ENCODE measurements around the gene ARHGAP18. TPM values are rescaled to one million over a fixed set of nuclear protein-coding genes. Genes with fewer than 3 reads are reported as not detected.

The ARHGAP18 gene
- total and polyA plus RNA-seq, 2 of the 13 experiments (the other 11 are each of a cell fraction or from before 2014, with no cell fraction given), result 58.2 to 115 TPM

DNA sequence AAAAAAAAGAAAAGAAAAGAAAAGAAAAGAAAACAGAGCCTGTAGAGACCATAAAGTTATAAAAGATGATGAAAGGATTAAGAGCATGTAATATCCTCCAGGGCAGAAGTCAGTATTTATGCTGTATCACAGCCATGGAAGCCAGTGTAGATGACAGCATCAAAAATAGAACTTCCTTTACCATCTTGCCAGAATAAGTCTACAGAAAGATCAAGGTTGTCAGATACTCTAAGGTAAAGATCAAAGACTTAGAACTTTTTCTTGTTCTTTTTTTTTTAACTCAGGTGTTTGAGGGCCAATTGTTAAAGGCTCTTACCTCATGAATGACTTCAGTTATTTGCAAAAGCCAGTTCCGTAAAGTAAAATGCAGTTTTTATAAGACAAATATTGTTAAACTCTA is 54.6 kb downstream of the ARHGAP18 start (continued):
- TF ChIP-seq, protein P1, sequence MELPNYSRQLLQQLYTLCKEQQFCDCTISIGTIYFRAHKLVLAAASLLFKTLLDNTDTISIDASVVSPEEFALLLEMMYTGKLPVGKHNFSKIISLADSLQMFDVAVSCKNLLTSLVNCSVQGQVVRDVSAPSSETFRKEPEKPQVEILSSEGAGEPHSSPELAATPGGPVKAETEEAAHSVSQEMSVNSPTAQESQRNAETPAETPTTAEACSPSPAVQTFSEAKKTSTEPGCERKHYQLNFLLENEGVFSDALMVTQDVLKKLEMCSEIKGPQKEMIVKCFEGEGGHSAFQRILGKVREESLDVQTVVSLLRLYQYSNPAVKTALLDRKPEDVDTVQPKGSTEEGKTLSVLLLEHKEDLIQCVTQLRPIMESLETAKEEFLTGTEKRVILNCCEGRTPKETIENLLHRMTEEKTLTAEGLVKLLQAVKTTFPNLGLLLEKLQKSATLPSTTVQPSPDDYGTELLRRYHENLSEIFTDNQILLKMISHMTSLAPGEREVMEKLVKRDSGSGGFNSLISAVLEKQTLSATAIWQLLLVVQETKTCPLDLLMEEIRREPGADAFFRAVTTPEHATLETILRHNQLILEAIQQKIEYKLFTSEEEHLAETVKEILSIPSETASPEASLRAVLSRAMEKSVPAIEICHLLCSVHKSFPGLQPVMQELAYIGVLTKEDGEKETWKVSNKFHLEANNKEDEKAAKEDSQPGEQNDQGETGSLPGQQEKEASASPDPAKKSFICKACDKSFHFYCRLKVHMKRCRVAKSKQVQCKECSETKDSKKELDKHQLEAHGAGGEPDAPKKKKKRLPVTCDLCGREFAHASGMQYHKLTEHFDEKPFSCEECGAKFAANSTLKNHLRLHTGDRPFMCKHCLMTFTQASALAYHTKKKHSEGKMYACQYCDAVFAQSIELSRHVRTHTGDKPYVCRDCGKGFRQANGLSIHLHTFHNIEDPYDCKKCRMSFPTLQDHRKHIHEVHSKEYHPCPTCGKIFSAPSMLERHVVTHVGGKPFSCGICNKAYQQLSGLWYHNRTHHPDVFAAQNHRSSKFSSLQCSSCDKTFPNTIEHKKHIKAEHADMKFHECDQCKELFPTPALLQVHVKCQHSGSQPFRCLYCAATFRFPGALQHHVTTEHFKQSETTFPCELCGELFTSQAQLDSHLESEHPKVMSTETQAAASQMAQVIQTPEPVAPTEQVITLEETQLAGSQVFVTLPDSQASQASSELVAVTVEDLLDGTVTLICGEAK (IDR thresholded peaks at IDR 0.05), result no peak
- TF ChIP-seq, protein P1 (CRISPR knock-in tag; IDR thresholded peaks at IDR 0.05), result no peak
- TF ChIP-seq, protein P2, sequence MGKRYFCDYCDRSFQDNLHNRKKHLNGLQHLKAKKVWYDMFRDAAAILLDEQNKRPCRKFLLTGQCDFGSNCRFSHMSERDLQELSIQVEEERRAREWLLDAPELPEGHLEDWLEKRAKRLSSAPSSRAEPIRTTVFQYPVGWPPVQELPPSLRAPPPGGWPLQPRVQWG (CRISPR knock-in tag; IDR thresholded peaks at IDR 0.05; ENCODE audit: borderline replicate concordance, low read depth), result no peak
- no peak for TF ChIP-seq ATRX (CRISPR knock-in tag; IDR thresholded peaks at IDR 0.05; ENCODE audit: borderline replicate concordance)
- TF ChIP-seq HNRNPL (IDR thresholded peaks at IDR 0.05; ENCODE audit: low read depth, low read length), result no peak
- no peak for TF ChIP-seq CBX2 (IDR thresholded peaks at IDR 0.05; ENCODE audit: low read depth, low read length)
- no peak for TF ChIP-seq CBX2 (CRISPR knock-in tag; IDR thresholded peaks at IDR 0.05; ENCODE audit: low read depth)
- TF ChIP-seq, protein P3, sequence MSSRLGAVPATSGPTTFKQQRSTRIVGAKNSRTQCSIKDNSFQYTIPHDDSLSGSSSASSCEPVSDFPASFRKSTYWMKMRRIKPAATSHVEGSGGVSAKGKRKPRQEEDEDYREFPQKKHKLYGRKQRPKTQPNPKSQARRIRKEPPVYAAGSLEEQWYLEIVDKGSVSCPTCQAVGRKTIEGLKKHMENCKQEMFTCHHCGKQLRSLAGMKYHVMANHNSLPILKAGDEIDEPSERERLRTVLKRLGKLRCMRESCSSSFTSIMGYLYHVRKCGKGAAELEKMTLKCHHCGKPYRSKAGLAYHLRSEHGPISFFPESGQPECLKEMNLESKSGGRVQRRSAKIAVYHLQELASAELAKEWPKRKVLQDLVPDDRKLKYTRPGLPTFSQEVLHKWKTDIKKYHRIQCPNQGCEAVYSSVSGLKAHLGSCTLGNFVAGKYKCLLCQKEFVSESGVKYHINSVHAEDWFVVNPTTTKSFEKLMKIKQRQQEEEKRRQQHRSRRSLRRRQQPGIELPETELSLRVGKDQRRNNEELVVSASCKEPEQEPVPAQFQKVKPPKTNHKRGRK (CRISPR knock-in tag; IDR thresholded peaks at IDR 0.05), result no peak
- no peak for TF ChIP-seq NR2F2 (IDR thresholded peaks at IDR 0.05; ENCODE audit: borderline replicate concordance, low read depth)
- no peak for TF ChIP-seq EP300 (IDR thresholded peaks at IDR 0.05; ENCODE audit: low read depth in 2 of 2, low read length in 2 of 2)
- no peak for TF ChIP-seq EP300 (CRISPR knock-in tag; IDR thresholded peaks at IDR 0.05; ENCODE audit: borderline replicate concordance)
- no peak for TF ChIP-seq NR2F6 (IDR thresholded peaks at IDR 0.05)
- TF ChIP-seq NR2F6 (CRISPR knock-in tag; IDR thresholded peaks at IDR 0.05), result no peak
- no peak for TF ChIP-seq ZNF772 (CRISPR knock-in tag; IDR thresholded peaks at IDR 0.05)
- no peak for TF ChIP-seq NCOA1 (CRISPR knock-in tag; IDR thresholded peaks at IDR 0.05)
- TF ChIP-seq, protein P4, sequence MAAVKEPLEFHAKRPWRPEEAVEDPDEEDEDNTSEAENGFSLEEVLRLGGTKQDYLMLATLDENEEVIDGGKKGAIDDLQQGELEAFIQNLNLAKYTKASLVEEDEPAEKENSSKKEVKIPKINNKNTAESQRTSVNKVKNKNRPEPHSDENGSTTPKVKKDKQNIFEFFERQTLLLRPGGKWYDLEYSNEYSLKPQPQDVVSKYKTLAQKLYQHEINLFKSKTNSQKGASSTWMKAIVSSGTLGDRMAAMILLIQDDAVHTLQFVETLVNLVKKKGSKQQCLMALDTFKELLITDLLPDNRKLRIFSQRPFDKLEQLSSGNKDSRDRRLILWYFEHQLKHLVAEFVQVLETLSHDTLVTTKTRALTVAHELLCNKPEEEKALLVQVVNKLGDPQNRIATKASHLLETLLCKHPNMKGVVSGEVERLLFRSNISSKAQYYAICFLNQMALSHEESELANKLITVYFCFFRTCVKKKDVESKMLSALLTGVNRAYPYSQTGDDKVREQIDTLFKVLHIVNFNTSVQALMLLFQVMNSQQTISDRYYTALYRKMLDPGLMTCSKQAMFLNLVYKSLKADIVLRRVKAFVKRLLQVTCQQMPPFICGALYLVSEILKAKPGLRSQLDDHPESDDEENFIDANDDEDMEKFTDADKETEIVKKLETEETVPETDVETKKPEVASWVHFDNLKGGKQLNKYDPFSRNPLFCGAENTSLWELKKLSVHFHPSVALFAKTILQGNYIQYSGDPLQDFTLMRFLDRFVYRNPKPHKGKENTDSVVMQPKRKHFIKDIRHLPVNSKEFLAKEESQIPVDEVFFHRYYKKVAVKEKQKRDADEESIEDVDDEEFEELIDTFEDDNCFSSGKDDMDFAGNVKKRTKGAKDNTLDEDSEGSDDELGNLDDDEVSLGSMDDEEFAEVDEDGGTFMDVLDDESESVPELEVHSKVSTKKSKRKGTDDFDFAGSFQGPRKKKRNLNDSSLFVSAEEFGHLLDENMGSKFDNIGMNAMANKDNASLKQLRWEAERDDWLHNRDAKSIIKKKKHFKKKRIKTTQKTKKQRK (IDR thresholded peaks at IDR 0.05; ENCODE audit: low read length), result no peak
- no peak for TF ChIP-seq ZNF207 (IDR thresholded peaks at IDR 0.05; ENCODE audit: borderline replicate concordance)
